ENCODE data around the gene DOCK2. TPM values are rescaled to one million over a fixed set of nuclear protein-coding genes. Genes with fewer than 3 reads are reported as not detected.

The DOCK2 gene
- polyA plus RNA-seq, 1 donor (not counting 4 experiments of a cell fraction or from before 2014, with no cell fraction given), result 0.21 TPM

DNA sequence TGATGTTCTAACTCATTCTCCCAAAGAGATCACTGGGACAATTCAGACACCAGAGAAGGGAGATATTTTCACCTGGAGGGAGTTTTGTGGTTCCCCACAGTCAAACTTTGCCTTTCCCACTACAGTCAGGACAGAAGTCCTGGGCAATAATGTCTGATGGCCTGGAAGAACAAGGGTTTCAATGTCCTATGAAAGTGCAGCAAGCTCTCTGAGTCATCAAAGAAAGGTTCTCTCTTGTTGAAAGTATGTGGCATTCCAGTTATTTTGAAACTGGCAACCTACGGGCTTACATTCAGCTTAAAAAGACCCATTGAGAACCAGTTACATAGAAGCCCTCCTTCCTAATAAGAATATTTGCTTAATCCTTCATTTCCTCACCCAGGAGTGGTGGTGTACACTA is 239.3 kb downstream of the DOCK2 start:
- no peak for DNase-seq (ENCODE audit: low read depth, low spot score)
- Histone ChIP-seq H3K4me2 (ENCODE audit: control insufficient read depth, extremely low read depth, insufficient read depth, low read depth, low read length) (no peak overlapping the region), H3K27me3 (ENCODE audit: control insufficient read depth, extremely low read depth, insufficient read depth, low read length) (no peaks in the 10 kb centered on the region), H3K9ac (ENCODE audit: control insufficient read depth, extremely low read depth, insufficient read depth, low read length) (no peak overlapping the region), H3K9me1 (ENCODE audit: control insufficient read depth, extremely low read depth, insufficient read depth, low read length) (no peaks in the 10 kb centered on the region), H4K20me1 (ENCODE audit: control insufficient read depth, extremely low read depth, insufficient read depth, low read length) (no peaks in the 10 kb centered on the region), H3K36me3 (ENCODE audit: control insufficient read depth in 2 of 2, extremely low read depth in 1 of 2, insufficient read depth in 2 of 2, low read length in 2 of 2) (no peaks in the 10 kb centered on the region), H3K9me3 (ENCODE audit: control insufficient read depth, low read depth, low read length) (no peaks in the 10 kb centered on the region), H2AFZ (ENCODE audit: control insufficient read depth, low read length) (no peak overlapping the region), H3K27ac (ENCODE audit: control insufficient read depth, insufficient read depth, low read length) (no peak overlapping the region), H3K4me3 (ENCODE audit: control insufficient read depth in 2 of 3, extremely low read depth in 1 of 3, insufficient read depth in 2 of 3, low read depth in 1 of 3, low read length in 3 of 3) (no peak overlapping the region), H3K4me1 (ENCODE audit: control insufficient read depth, extremely low read depth, insufficient read depth, low read length) (no peaks in the 10 kb centered on the region), H3K79me2 (ENCODE audit: control insufficient read depth, insufficient read depth, low read length) (no peaks in the 10 kb centered on the region)
- dilution Hi-C loops (cut with MboI; ENCODE audit: extremely low pct_ligation_motif_present, low sequenced_read_pairs), result no loop called here
- FAIRE-seq, result no peak
- TF ChIP-seq CTCF (optimal IDR thresholded peaks at IDR 0.05 in 1 of 3, IDR thresholded peaks at IDR 0.05 in 1 of 3, conservative IDR thresholded peaks at IDR 0.05 in 1 of 3; ENCODE audit: extremely low read depth in 1 of 3, insufficient read depth in 2 of 3, low read length in 3 of 3) (no peak), EZH2 (IDR thresholded peaks at IDR 0.05; ENCODE audit: low read length) (no peak)

GRCh38 chr5:169880012-169880663 is 243.1 kb downstream of the DOCK2 start:
- DNase-seq (ENCODE audit: low read depth, low spot score), result no peak
- Histone ChIP-seq H3K9me1 (ENCODE audit: control insufficient read depth, extremely low read depth, insufficient read depth, low read length) (no peaks in the 10 kb centered on the region), H3K27ac (ENCODE audit: control insufficient read depth, insufficient read depth, low read length) (no peak overlapping the region), H3K4me1 (ENCODE audit: control insufficient read depth, extremely low read depth, insufficient read depth, low read length) (no peaks in the 10 kb centered on the region), H3K79me2 (ENCODE audit: control insufficient read depth, insufficient read depth, low read length) (no peaks in the 10 kb centered on the region), H3K4me2 (ENCODE audit: control insufficient read depth, extremely low read depth, insufficient read depth, low read depth, low read length) (no peak overlapping the region), H4K20me1 (ENCODE audit: control insufficient read depth, extremely low read depth, insufficient read depth, low read length) (no peaks in the 10 kb centered on the region), H3K4me3 (ENCODE audit: control insufficient read depth in 2 of 3, extremely low read depth in 1 of 3, insufficient read depth in 2 of 3, low read depth in 1 of 3, low read length in 3 of 3) (no peak overlapping the region), H3K9me3 (ENCODE audit: control insufficient read depth, low read depth, low read length) (no peaks in the 10 kb centered on the region), H3K9ac (ENCODE audit: control insufficient read depth, extremely low read depth, insufficient read depth, low read length) (no peak overlapping the region), H3K36me3 (ENCODE audit: control insufficient read depth in 2 of 2, extremely low read depth in 1 of 2, insufficient read depth in 2 of 2, low read length in 2 of 2) (no peaks in the 10 kb centered on the region), H3K27me3 (ENCODE audit: control insufficient read depth, extremely low read depth, insufficient read depth, low read length) (no peaks in the 10 kb centered on the region), H2AFZ (ENCODE audit: control insufficient read depth, low read length) (no peak overlapping the region)
- dilution Hi-C loops (cut with MboI; ENCODE audit: extremely low pct_ligation_motif_present, low sequenced_read_pairs), result no loop called here
- no peak for FAIRE-seq
- no peak for TF ChIP-seq CTCF (optimal IDR thresholded peaks at IDR 0.05 in 1 of 3, IDR thresholded peaks at IDR 0.05 in 1 of 3, conservative IDR thresholded peaks at IDR 0.05 in 1 of 3; ENCODE audit: extremely low read depth in 1 of 3, insufficient read depth in 2 of 3, low read length in 3 of 3)
- no peak for TF ChIP-seq EZH2 (IDR thresholded peaks at IDR 0.05; ENCODE audit: low read length)

Data from keratinocyte (primary cell).